NCI-H2107 treated with DMSO at 0.1 percent for 48 hours (cell line): ENCODE measurements around the gene ATP10D.
"Not testable (repeated sequence)": the region's sequence is repeated elsewhere in the genome, so short reads cannot be mapped to it uniquely, and the experiment has no call there.

Experiments used
- DNase-seq: peaks from one replicate; lab custom pipeline; 2025; ENCODE audit not compliant: unreplicated experiment; lab: John Stamatoyannopoulos, UW

The ATP10D gene

DNA sequence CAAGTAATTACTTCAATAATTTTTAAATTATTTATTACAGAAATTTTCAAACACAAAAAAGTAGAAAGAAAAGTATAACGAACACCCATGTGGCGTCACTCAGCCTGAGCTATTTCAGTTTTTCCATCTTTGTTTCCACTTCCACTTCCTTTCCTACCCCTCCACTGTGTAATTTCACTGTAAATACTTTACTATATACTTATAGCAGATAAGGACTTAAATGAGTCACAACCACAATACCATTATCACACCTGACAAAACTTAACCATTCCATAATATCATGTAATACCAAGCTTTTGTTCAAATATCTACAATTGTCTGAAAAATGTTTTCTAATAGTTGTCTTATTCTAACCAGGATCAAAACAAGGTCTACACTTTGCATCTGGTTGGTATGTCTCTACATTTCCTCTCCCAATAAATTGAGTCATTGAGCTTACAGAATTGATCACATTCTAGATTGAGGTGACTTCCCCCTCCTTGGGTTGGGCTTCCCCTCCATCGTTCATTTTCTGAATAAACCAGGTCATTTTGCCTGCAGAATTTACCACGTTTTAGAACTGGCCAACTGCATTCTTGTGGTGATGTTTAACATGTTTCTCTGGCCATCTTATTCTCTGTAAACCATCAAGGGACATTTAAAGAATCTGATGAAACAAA, 48.7 kb downstream of the ATP10D start:
- no peak for DNase-seq

DNA sequence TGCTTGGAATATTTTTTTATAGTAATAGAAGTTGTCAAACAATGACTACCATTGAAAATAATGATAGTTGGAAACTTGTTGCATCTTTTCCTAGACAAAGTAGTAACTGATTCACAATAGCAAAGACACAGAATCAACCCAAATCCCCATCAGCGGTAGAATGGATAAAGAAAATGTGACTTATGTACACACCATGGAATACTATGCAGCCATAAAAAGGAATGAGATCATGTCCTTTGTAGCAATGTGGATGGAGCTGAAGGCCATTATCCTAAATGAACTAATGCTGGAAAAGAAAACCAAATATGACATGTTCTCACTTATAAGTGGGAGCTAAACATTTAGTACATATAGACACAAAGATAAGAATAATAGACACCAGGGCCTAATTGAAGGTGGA, 49.7 kb downstream of the ATP10D start:
- no peak for DNase-seq

DNA sequence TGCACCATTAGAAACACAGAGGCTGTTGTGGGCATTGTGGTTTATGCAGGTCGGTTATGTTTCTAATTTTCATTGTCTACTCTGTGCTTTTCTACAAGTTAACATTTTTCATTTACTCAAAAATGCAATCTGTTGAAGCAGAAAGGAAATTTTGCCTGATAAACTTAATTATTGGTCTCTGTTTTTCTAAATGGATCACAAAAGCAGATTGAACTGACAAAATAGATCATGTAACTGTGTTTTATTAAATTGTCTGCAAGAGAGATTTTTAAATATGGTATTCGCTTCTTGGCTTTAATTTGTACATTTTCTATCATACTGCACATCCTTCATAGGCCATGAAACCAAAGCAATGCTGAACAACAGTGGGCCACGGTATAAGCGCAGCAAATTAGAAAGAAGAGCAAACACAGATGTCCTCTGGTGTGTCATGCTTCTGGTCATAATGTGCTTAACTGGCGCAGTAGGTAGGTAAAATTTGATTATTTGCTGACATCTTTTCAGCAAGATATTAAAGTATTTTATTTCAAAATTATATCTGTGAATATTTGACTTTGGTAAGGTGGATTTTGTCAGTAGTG, 50.6 kb downstream of the ATP10D start:
- DNase-seq = no peak

DNA sequence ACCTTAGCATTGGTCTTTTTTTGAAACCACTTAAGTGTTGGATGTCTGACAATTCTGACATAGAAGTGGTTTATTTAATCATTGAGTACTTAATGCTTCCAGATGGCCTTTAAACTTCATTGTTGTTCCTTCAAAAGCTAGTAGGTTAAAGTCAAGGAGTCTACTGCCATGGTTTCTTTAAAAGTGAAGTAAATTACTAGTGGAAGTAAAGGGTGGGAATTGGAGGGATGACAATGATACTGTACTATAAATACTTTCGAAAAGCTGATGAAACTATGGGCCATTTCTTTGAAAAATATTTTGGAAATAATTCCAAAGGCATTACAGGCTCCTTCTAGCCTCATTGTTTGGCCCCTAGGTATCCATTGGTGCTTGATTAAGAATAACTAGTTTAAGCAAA, 51.9 kb downstream of the ATP10D start:
- no peak for DNase-seq

DNA sequence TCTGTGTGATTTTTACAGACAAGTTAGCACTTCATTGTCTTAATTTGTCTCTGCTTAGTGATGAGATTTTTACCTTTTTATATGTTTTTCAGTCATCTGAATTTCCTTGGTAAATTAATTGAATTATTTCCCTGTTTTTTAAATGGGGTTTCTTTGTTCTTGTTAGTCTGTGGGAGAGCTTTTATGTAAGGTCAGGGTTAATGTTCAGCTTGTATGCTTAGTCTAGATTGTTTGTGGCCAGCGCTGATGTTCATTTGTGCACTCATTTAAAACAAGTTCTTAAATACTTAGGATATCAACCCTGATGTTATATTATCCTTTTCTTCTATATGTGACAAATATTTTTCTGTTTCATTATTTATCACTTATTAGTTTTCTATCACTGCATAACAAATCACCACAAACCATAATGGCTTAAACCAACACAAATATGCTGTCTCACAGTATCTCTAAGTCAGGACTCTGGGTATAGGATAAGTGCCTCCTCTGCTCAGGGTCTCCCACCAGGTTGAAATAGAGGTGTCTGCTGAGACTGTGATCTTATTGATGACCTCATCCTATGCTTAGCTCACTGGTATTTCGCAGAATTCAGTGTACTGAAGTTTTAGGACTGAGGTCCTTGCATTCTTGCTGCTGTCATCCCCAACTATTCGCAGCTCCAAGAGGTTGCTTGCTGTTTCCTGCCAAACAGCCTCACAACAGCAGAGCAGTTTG, 53.2 kb downstream of the ATP10D start:
- no peak for DNase-seq

DNA sequence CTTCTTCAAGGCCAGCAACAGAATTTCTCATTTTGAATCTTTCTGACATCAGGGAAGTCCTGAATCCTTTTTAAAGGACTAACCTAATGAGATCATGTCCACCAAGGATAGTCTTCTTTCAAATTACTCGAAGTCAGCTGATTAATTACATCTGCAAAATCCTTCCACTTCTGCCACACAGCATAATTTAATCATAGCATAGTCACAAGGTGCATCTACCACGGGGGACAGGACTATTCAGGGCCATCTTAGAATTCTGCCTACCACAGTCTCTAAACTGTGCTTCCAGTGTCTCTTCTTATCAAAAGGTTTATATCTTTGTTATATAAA, 53.7 kb downstream of the ATP10D start:
- DNase-seq = no peak

DNA sequence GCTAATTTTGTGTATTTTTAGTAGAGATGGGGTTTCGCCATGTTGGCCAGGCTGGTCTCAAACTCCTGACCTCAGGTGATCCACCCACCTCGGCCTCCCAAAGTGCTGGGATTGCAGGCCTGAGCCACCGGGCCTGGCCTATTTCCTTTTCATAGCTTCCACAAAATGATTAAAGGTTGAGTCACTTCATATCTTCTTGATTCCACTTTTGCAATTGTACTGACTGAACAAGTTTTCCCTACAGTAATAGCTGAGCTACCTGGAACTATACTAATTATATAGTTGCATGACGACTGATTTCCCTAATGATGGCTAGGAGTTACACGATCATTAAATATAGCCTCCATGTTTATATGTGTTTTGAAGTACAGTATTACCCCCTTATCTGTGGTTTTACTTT, 57.6 kb downstream of the ATP10D start:
- not testable (repeated sequence) for DNase-seq

DNA sequence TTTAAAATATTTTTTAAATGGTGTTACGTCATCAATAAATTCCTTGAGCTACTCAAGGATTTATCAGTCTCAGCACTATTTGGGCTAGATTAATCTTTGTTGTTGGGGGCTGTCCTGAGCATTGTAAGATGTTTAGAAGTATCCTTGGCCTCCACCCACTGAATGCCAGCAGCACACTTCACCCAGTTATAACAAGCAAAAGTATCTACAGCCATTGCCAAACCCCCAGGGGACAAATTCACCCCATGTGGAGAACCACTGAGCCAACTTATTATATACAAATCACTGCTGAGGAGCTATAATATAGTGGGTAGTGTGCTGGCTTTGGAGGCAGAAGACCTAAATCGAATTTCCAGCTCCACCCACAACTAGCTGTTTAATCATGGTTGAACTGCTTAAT, 58.3 kb downstream of the ATP10D start:
- DNase-seq = no peak

DNA sequence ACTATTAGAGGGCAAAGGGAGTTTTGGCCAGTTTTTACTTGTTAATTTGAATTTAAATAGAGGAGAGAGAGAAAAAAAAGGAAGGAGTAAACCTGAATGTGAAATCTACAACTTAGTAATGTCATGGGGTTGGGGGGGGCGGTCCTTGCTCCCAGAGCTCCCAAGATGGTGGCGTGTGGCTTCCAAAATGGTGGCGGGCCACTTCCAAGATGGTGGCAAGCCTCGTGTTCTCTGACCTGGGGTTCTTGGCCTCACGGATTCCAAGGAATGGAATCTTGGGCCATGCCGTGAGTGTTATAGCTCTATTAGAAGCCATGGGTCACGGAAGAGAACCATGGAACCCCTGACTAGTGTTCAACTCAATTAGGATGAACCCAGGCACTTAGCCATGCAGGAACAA, 65.3 kb downstream of the ATP10D start:
- not testable (repeated sequence) for DNase-seq

DNA sequence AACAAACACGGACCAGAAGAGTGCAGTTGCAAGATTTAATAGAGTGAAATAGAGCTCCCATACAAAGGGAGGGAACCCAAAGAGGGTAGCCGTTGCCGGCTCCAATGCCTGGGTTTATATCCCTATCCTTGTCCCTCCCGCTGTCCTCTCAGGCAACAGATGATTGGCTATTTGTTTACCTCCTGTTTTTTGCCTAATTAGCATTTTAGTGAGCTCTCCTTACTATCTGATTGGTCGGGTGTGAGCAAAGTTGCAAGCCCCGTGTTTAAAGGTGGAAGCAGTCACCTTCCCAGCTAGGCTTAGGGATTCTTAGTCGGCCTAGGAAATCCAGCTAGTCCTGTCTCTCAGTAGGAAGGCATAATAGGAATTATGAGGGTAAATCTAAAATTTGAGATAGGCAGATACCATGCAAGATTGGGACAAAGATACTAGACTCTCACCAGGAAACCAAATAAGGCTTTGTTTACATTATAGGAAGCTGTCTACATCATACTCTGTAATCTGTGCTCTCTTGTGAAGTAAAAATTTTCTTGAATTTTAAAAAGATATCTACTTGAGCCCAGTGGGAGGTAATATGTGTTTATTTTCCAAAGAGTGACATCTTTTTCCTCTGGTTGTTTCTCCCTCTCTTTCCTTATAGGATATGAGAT, 65.9 kb downstream of the ATP10D start:
- no peak for DNase-seq

DNA sequence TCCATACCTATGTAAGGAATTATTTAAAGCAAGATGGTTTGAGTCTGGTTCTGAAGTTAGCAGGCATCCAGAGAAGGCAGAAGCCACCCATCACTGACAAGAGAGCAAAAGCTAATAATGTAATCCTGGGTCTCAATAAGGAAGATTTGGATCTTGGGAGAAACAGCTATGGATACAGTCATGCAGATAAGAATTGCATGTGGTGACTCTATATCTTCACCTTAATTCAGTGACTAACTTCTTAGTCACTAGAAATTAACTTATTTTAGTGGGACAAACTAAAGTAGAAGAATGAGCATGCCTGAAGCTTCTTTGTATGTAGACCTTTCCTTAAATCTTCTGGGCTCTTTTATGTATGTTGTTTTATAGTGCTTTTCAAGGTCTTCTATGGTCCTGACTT, 66.6 kb downstream of the ATP10D start:
- DNase-seq = no peak

DNA sequence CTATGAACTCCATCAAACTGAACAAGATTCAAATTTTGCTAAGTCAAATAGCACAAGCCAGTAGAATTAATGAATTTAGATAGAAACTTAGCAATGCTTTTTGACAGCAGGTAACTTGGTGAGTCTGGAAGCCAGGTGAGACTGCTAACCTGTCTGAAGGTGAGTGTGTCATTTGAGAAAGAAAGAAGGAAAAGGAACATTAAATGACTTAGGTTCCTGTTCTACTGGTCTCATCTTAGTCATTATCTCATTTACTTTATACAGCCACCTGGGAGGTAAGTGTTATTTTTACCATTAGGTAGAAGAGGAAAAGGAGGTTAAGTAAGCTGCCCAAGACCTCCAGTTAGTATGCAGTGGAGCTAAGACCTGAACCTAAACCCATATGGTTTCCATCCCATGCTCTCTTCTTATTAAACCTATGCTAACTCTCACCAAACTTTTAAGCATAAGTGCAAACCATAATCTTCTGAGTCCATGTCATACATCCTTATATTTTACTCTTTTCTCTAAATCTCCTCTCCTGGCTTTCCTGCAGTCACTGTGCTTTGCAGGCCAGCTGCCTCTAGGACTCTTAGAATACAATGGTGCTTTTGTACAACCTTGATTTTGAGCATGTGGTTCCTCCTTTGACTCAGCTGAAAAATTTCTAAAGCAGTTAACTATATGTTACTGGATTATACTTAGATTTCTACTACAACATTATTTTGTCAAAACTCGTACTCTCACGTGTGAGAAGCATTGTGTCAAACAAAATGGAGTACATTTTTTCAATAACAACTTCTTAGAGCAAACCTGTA, 68.5 kb downstream of the ATP10D start:
- no peak for DNase-seq

DNA sequence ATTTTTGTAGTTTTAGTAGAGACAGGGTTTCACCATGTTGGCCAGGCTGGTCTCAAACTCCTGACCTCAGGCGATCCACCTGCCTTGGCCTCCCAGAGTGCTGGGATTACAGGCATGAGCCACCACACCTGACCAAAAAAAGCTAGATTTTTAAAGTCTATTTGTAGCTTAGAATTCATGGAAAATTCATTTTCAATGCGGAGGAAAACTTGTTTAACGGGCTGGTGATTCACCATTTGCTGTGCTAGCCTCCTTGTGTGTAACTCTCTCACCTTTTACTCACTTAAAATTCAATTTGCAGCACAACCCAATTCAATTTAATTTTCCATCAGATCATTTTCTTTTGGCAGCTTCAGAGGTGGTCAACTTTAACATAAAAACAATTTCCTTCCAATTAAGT, 70.8 kb downstream of the ATP10D start:
- not testable (repeated sequence) for DNase-seq

DNA sequence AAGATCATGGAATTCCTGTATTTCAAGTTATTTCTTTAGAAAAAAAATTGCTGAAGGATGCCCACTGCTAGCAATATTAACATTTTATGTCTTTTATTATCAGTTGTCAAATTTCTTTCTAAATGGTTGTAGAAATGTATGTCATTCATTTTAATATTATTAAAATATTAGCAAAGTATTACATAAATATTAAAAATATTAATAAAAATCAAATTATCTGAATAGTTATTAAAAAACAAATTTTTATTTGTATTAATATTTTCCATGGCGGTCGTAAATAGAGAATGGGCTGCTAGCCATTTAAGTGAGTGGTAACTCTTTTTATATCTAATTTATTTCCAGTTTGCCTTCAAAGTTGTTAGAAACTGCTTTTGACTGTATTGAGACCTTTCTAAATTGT, 72.2 kb downstream of the ATP10D start:
- DNase-seq = no peak

DNA sequence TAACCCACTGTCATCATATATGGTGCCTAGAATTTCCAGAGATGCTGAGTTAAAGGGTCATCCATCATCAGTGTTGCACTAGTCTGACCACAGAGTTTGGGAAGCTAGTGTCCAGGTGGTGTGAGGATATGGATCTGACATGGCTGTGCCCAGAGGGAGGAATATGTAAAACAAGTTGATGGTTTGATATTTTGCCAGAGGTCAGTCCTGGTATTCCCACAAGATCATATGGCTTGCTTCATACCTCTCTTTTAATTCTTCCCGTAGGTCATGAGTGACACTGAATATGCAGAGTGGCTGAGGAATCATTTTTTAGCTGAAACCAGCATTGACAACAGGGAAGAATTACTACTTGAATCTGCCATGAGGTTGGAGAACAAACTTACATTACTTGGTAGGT, 75.6 kb downstream of the ATP10D start:
- DNase-seq = no peak

DNA sequence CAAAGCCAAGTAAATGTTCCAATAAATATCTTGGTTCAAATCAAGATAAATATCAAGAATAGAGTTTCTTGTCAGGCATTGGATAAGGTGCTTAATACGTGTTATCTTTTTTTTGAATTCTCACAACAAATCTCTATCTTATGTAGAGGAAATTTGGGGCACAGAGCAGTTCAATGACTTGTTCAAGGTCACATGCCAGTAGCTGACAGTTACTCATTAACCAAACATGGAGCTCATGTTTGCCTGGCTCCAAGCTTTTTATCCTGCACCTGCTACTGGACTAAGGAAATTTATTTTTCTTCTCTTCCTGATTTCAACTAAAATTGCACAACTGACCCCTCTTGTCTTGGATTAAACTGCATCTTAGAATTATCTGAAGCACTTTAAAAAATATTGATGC, 76.3 kb downstream of the ATP10D start:
- no peak for DNase-seq

DNA sequence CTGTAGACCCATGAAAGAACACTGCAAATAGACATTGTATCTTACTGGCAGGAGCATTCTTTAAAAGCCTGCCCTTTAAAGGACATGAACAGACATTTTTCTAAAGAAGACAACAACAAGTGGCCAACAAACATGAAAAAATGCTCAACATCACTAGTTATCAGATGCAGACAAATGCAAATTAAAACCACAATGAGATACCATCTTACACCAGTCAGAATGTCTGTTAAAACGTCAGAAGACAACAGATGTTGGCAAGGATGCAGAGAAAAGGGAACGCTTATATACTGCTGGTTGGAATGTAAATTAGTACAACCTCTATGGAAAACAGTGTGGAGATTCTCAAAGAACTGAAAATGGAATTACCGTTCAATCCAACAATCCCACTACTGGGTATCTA, 77.2 kb downstream of the ATP10D start:
- no peak for DNase-seq

DNA sequence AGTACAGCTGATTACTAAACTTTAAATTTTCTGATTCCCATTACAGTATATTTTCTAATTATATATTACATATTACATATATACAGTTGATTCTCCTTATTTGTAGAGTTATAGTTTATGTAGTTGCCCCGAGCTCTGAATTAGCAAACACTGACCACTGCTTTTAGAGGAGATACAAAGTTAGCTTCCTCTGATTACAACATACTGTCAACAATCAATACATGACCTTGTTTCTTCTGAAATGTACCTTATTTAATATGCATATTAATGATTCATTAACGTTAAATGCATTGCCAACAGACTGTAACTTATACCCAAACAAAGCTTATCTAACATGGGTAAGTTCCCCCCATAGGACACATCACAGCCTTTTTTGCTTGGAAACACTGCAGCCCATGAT, 81.5 kb downstream of the ATP10D start:
- DNase-seq = no peak

DNA sequence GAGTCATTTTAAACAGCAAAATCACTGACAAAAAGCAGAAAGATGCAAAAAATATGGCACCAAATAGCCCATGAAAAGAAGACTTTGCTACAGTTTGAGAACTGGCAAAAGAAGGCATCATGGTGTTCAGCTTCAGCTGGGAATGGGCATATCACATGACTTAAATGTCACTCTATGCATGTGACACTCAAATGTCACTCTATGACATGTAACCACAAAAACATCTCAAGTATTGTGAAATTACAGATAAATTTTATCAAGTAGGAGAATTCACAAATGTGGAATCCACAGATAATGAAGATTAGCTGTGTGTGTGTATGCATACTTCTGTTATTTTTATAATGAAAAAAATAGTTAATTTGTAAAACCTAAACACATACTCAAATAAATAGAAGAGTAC, 81.9 kb downstream of the ATP10D start:
- DNase-seq = no peak

DNA sequence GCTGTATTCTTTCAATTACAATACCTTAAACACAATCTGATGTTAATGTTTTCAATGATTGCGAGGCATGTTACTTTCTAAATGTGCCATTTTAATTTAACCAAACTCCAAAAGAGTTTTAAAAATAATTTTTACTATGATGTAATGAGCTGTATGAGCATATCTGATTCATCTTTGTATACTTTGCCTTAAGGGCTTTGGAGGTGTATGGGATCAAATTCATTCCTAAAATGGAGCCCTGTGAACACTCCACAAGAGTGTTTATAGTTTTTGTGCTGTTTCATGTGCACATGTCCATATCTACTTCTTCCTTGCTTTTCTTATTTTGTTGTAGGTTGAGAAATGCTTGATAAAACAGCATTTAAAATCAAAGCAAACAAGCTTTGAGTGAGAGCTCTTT, 82.4 kb downstream of the ATP10D start:
- DNase-seq = no peak

DNA sequence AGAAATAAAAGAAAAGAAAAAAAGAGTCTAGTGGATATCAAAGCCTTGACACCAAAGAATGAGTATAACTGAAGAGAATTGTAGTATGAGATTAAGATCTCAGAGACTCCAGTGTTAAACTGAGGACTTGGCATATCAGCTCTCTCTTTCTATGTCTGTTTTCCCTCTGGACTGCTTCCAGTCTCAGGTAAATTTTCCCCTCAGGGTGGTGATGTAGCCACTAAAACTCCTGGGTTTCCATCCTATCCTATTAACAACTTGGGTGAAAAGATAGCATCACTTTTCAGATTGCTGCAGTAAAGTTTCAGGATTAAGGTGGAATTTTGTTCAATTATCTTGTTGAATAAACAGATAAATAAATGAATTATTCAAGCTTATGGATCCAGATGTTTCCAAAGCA, 85.7 kb downstream of the ATP10D start:
- DNase-seq = no peak
